Fibroblast of lung (primary cell): ENCODE results near the gene PPP6R3.
"Not testable (repeated sequence)": the region's sequence is repeated elsewhere in the genome, so short reads cannot be mapped to it uniquely, and the experiment has no call there.

Experiments used
- CTCF ChIP-seq, 2 donors: IDR thresholded peaks in 1 of 2; conservative IDR thresholded peaks in 1 of 2; 1 replicate in 1 of 2; 2 replicates in 1 of 2; pipeline ENCODE4 v1.5.1; 2011 to 2012; ENCODE audit warnings: low read length in 2 of 2, control low read depth in 1 of 2, inconsistent platforms in 1 of 2, low read depth in 1 of 2, mild to moderate bottlenecking in 1 of 2
- EZH2 ChIP-seq: IDR thresholded peaks from 2 replicates; pipeline ENCODE4 v1.5.1; 2012; ENCODE audit warnings: low read length, control low read depth, mild to moderate bottlenecking; ENCODE audit errors: missing control alignments

DNA sequence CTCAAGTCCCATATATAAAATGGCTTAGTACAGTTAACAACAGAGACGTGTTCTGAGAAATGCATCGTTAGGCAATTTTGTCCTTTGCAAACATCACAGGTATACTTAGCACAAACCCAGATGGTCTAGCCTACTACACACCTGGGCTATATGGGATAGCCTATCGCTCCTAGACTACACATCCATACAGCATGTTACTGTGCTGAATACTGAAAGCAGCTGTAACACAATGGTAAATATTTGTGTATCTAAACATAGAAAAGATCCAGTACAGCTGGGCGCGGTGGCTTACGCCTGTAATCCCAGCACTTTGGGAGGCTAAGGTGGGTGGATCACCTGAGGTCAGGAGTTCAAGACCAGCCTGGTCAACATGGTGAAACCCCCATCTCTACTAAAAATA, 2.2 kb upstream of the PPP6R3 start:
- TF ChIP-seq EZH2; CTCF (conservative IDR thresholded peaks at IDR 0.05 in 1 of 2, IDR thresholded peaks at IDR 0.05 in 1 of 2; ENCODE audit: low read depth in 1 of 2, low read length in 2 of 2): not testable (repeated sequence)
